ENCODE measurements around the gene PHF2.

Gene PHF2

DNA sequence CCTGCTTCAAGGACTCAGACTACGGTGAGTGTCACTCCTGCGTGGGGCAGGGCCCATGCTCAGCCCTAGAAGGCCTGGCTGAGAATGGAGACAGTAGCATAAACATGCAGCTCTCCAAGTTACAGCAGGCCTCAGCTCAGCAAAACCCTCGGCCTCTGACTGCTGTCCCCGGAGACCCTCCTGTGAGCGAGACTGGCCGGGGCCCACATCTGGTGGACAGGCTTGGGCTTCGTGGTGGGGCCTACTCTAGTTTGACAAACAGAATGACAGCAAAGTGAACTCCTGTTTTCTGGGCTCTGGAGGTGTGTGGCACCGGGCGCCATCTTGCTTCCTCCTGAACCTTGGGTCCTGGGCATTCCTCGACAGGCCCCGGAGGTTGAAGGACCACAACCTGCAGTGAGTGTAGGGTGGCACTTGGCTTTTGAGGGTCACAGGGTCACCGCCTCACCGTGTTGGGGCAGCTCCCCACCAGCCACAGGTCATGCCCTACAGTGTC lies 97.5 kb downstream of the PHF2 start:
- Histone ChIP-seq H3K4me3 (ENCODE audit: low read length, poor library complexity, severe bottlenecking) (no peak overlapping the region), H3K4me1 (ENCODE audit: insufficient read depth, low read length, poor library complexity, severe bottlenecking) (no peaks in the 10 kb centered on the region), H3K36me3 (ENCODE audit: insufficient read depth, low read length) (peaks cover 13% of the 10 kb centered on the region; the same call in 1 of the 2 replicates), H3K4me2 (ENCODE audit: low read depth, low read length, poor library complexity, severe bottlenecking) (no peak overlapping the region), H3K27me3 (ENCODE audit: insufficient read depth, low read length, poor library complexity, severe bottlenecking) (no peaks in the 10 kb centered on the region), H3K79me2 (ENCODE audit: insufficient read depth, low read length) (no peaks in the 10 kb centered on the region), H3K9ac (ENCODE audit: low read depth, low read length, poor library complexity, severe bottlenecking) (no peak overlapping the region), H3F3A (ENCODE audit: low read depth) (no peaks in the 10 kb centered on the region), H3K9me3 (ENCODE audit: insufficient read depth, low read depth, low read length) (no peaks in the 10 kb centered on the region), H2AFZ (ENCODE audit: low read length) (no peak overlapping the region), H4K20me1 (ENCODE audit: insufficient read depth, low read length, poor library complexity, severe bottlenecking) (no peaks in the 10 kb centered on the region), H3K9me2 (replicated peaks; ENCODE audit: low read depth, low read length) (no peaks in the 10 kb centered on the region)
- TF ChIP-seq EZH2phosphoT487 (IDR thresholded peaks at IDR 0.05; ENCODE audit: borderline replicate concordance) = no peak
- TF ChIP-seq, protein P1, sequence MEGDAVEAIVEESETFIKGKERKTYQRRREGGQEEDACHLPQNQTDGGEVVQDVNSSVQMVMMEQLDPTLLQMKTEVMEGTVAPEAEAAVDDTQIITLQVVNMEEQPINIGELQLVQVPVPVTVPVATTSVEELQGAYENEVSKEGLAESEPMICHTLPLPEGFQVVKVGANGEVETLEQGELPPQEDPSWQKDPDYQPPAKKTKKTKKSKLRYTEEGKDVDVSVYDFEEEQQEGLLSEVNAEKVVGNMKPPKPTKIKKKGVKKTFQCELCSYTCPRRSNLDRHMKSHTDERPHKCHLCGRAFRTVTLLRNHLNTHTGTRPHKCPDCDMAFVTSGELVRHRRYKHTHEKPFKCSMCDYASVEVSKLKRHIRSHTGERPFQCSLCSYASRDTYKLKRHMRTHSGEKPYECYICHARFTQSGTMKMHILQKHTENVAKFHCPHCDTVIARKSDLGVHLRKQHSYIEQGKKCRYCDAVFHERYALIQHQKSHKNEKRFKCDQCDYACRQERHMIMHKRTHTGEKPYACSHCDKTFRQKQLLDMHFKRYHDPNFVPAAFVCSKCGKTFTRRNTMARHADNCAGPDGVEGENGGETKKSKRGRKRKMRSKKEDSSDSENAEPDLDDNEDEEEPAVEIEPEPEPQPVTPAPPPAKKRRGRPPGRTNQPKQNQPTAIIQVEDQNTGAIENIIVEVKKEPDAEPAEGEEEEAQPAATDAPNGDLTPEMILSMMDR (conservative IDR thresholded peaks at IDR 0.05; ENCODE audit: low read length) = no peak

DNA sequence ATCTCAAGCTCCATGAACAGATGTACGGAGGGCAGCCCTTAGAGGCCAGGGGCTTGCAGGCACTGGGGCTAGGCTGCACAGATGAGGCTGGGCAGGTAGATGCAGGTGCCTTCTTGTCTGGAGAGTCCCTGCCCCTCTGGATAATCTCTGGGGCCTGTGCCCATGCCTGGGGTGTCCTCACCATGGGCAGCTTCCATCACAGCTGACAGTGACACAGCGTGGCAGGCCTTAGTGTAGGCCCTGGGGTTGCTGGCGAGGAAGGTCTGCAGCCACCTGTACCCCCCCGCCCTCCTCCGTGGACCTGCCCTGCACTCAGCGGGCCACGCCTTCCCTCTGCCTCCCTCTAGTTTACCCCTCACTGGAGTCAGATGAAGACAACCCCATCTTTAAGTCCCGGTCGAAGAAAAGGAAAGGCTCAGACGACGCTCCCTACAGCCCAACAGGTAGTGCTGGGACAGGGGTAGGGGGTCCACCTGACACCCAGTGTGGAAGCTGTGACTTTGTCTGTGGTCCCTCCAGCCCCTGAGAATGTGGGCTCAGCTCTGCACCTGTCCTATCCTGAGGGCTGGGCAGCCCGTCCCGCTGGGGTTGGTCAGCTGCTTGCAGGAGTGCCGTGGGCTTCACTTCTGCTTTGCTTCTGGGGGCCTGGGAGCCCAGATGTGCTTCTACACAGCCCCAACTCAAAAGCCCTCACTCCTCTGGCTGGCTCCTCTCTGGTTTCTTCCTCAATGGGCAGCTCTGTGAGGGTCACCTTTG lies 98.4 kb downstream of the PHF2 start:
- Histone ChIP-seq H3K79me2 (ENCODE audit: insufficient read depth, low read length) (no peaks in the 10 kb centered on the region), H2AFZ (ENCODE audit: low read length) (no peak overlapping the region), H3K9me2 (replicated peaks; ENCODE audit: low read depth, low read length) (no peaks in the 10 kb centered on the region), H3K4me1 (ENCODE audit: insufficient read depth, low read length, poor library complexity, severe bottlenecking) (no peaks in the 10 kb centered on the region), H3K9me3 (ENCODE audit: insufficient read depth, low read depth, low read length) (no peaks in the 10 kb centered on the region), H3K9ac (ENCODE audit: low read depth, low read length, poor library complexity, severe bottlenecking) (no peak overlapping the region), H3K36me3 (ENCODE audit: insufficient read depth, low read length) (peaks cover 13% of the 10 kb centered on the region; the same call in 1 of the 2 replicates), H3K27me3 (ENCODE audit: insufficient read depth, low read length, poor library complexity, severe bottlenecking) (no peaks in the 10 kb centered on the region), H4K20me1 (ENCODE audit: insufficient read depth, low read length, poor library complexity, severe bottlenecking) (no peaks in the 10 kb centered on the region), H3K4me2 (ENCODE audit: low read depth, low read length, poor library complexity, severe bottlenecking) (no peak overlapping the region), H3F3A (ENCODE audit: low read depth) (no peaks in the 10 kb centered on the region), H3K4me3 (ENCODE audit: low read length, poor library complexity, severe bottlenecking) (no peak overlapping the region)
- TF ChIP-seq, protein P1 (conservative IDR thresholded peaks at IDR 0.05; ENCODE audit: low read length) = no peak
- TF ChIP-seq EZH2phosphoT487 (IDR thresholded peaks at IDR 0.05; ENCODE audit: borderline replicate concordance) = no peak

DNA sequence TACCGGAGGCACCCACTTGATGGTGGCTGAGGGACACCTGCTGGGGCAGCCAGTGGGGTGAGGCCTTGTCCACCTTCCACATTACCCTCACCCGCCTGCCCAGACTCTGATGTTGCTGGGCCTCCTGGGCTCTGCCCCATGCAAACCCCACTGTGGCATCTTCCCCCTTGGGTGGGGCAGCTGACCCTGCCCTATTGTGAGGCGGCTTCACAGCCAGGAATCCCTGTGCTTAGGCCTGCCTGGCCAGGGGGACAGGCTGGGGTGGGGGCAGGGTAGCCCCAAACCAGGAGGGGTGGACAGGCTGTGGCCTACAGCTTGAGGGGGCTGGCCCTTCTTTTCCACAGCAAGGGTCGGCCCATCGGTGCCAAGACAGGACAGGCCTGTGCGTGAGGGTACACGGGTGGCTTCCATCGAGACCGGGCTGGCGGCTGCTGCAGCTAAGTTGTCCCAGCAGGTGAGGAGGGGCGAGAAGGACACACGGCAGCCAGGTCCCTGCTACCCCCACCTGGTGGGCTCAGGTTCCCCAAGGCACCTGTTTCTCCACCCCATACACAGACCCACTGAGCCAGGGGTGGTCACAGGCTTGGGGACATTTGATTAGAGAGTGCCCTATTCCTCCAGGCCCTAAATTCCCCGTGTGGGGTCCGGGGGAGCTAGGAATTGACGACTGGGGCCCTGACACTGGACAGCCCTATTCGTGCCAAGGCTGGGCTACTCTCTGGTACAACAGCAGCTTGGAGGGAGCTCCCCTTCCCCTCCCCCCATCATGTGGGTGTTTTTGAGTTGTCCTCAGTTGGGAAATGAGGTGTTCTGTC lies 99.2 kb downstream of the PHF2 start:
- Histone ChIP-seq H3K9ac (ENCODE audit: low read depth, low read length, poor library complexity, severe bottlenecking) (no peak overlapping the region), H3K79me2 (ENCODE audit: insufficient read depth, low read length) (no peaks in the 10 kb centered on the region), H3F3A (ENCODE audit: low read depth) (no peaks in the 10 kb centered on the region), H4K20me1 (ENCODE audit: insufficient read depth, low read length, poor library complexity, severe bottlenecking) (no peaks in the 10 kb centered on the region), H3K4me2 (ENCODE audit: low read depth, low read length, poor library complexity, severe bottlenecking) (no peak overlapping the region), H3K9me3 (ENCODE audit: insufficient read depth, low read depth, low read length) (no peaks in the 10 kb centered on the region), H3K4me1 (ENCODE audit: insufficient read depth, low read length, poor library complexity, severe bottlenecking) (no peaks in the 10 kb centered on the region), H2AFZ (ENCODE audit: low read length) (no peak overlapping the region), H3K4me3 (ENCODE audit: low read length, poor library complexity, severe bottlenecking) (no peak overlapping the region), H3K27me3 (ENCODE audit: insufficient read depth, low read length, poor library complexity, severe bottlenecking) (no peaks in the 10 kb centered on the region), H3K9me2 (replicated peaks; ENCODE audit: low read depth, low read length) (no peaks in the 10 kb centered on the region), H3K36me3 (ENCODE audit: insufficient read depth, low read length) (peaks cover 13% of the 10 kb centered on the region; the same call in 1 of the 2 replicates)
- TF ChIP-seq, protein P1 (conservative IDR thresholded peaks at IDR 0.05; ENCODE audit: low read length) = no peak
- no peak for TF ChIP-seq EZH2phosphoT487 (IDR thresholded peaks at IDR 0.05; ENCODE audit: borderline replicate concordance)
